Epidermal melanocyte (primary cell): ENCODE data around the gene KIRREL3.

Source experiments
- DNase-seq: peaks from one replicate; pipeline ENCODE4 v3.0.0; 2011; ENCODE audit warnings: low spot score; ENCODE audit not compliant: insufficient read length

The KIRREL3 gene

GRCh38 chr11:126680131-126680530 is 320.4 kb downstream of the KIRREL3 start:
- DNase-seq: no peak

GRCh38 chr11:126679033-126679432 is 321.5 kb downstream of the KIRREL3 start:
- DNase-seq: no peak

- no peak for DNase-seq
Observed at GRCh38 chr11:126676536-126676935, 324.0 kb downstream of the KIRREL3 start.

GRCh38 chr11:126673319-126673718 is 327.3 kb downstream of the KIRREL3 start:
- no peak for DNase-seq

- no peak for DNase-seq
Observed at GRCh38 chr11:126669416-126669815, 331.2 kb downstream of the KIRREL3 start.

GRCh38 chr11:126664643-126665042 is 335.9 kb downstream of the KIRREL3 start:
- DNase-seq: no peak

- no peak for DNase-seq
Observed at GRCh38 chr11:126663749-126664592, 336.6 kb downstream of the KIRREL3 start.

- no peak for DNase-seq
Observed at GRCh38 chr11:126662035-126662790, 338.4 kb downstream of the KIRREL3 start.

- no peak for DNase-seq
Observed at GRCh38 chr11:126660761-126661425, 339.7 kb downstream of the KIRREL3 start.

- DNase-seq: no peak
Observed at GRCh38 chr11:126660321-126660720, 340.2 kb downstream of the KIRREL3 start.

- no peak for DNase-seq
Observed at GRCh38 chr11:126658306-126659056, 342.1 kb downstream of the KIRREL3 start.

GRCh38 chr11:126655807-126656128 is 344.8 kb downstream of the KIRREL3 start:
- no peak for DNase-seq

GRCh38 chr11:126654886-126655806 is 345.4 kb downstream of the KIRREL3 start:
- DNase-seq: no peak

GRCh38 chr11:126653040-126653439 is 347.5 kb downstream of the KIRREL3 start:
- no peak for DNase-seq

GRCh38 chr11:126647735-126648134 is 352.8 kb downstream of the KIRREL3 start:
- DNase-seq: no peak

GRCh38 chr11:126646701-126647557 is 353.6 kb downstream of the KIRREL3 start:
- no peak for DNase-seq

- DNase-seq: no peak
Observed at GRCh38 chr11:126645186-126645585, 355.4 kb downstream of the KIRREL3 start.

GRCh38 chr11:126640186-126640585 is 360.4 kb downstream of the KIRREL3 start:
- DNase-seq: no peak

- no peak for DNase-seq
Observed at GRCh38 chr11:126639692-126640091, 360.9 kb downstream of the KIRREL3 start.
